CD4-positive, alpha-beta T cell treated with Interleukin-4 for 4 hours (primary cell): Measurements from ENCODE around the gene MTA1.

ENCODE experiments used
- DNase-seq: peaks from one replicate; pipeline ENCODE4 v3.0.0-alpha.2; 2020

MTA1 gene

GRCh38 chr14:105419195-105420091 lies at the start of gene MTA1:
MTA1 (plus strand) TSS chr14:105419827; CDS start chr14:105420036, 209 bp downstream.
- DNase-seq, result peak; percentile 15

- no peak for DNase-seq
Measured at GRCh38 chr14:105374389-105374788, 45.2 kb upstream of the MTA1 start.

GRCh38 chr14:105375635-105376057 lies 44.0 kb upstream of the MTA1 start:
- peak; percentile 25 for DNase-seq

GRCh38 chr14:105376521-105377440 lies 42.8 kb upstream of the MTA1 start:
- no peak for DNase-seq

- no peak for DNase-seq
Measured at GRCh38 chr14:105377555-105378182, 42.0 kb upstream of the MTA1 start.

- no peak for DNase-seq
Measured at GRCh38 chr14:105378199-105378598, 41.4 kb upstream of the MTA1 start.

- DNase-seq, result no peak
Measured at GRCh38 chr14:105378873-105379685, 40.5 kb upstream of the MTA1 start.

GRCh38 chr14:105379946-105380345 lies 39.7 kb upstream of the MTA1 start:
- DNase-seq, result no peak

GRCh38 chr14:105380756-105381155 lies 38.9 kb upstream of the MTA1 start:
- no peak for DNase-seq

GRCh38 chr14:105381446-105382342 lies 37.9 kb upstream of the MTA1 start:
- DNase-seq, result no peak

- no peak for DNase-seq
Measured at GRCh38 chr14:105382343-105383082, 37.1 kb upstream of the MTA1 start.

- DNase-seq, result no peak
Measured at GRCh38 chr14:105383083-105383730, 36.4 kb upstream of the MTA1 start.

GRCh38 chr14:105384041-105384557 lies 35.5 kb upstream of the MTA1 start:
- DNase-seq, result no peak

- no peak for DNase-seq
Measured at GRCh38 chr14:105384605-105385321, 34.9 kb upstream of the MTA1 start.

GRCh38 chr14:105385322-105385637 lies 34.3 kb upstream of the MTA1 start:
- no peak for DNase-seq

- no peak for DNase-seq
Measured at GRCh38 chr14:105385698-105386365, 33.8 kb upstream of the MTA1 start.

- no peak for DNase-seq
Measured at GRCh38 chr14:105386581-105387529, 32.8 kb upstream of the MTA1 start.
